CD4-positive, alpha-beta T cell (primary cell): ENCODE measurements around the gene NFKB1. TPM values are rescaled to one million over a fixed set of nuclear protein-coding genes. Genes with fewer than 3 reads are reported as not detected.

Source experiments
- ATAC-seq: fragments of 200-7000 bp; cut with Tn5 transposase; one replicate; pipeline ENCODE4 v1.10.0; 2022; ENCODE audit warnings: mild to moderate bottlenecking; ENCODE audit not compliant: poor library complexity
- CTCF ChIA-PET: fragments of 350-600 bp; sonication (Branson Sonifier 250); formaldehyde crosslinking; loops from one replicate; lab custom pipeline; 2021; ENCODE audit warnings: antibody characterized with exemption, inconsistent platforms; lab: Charles Lee
- POLR2A ChIA-PET: fragments of 350-600 bp; sonication (Branson Sonifier 250); formaldehyde crosslinking; loops from one replicate; lab custom pipeline; 2021; ENCODE audit warnings: antibody characterized with exemption, inconsistent platforms; lab: Charles Lee
- DNase-seq, 14 experiments: peaks; one replicate each; pipeline ENCODE4 v3.0.0-alpha.2; 2013 to 2020; ENCODE audit warnings: mixed read lengths in 2 of 14
- H3K27ac ChIP-seq, 2 donors: one replicate each; pipeline versions ENCODE4 v1.5.1 to v1.7.0; 2013; ENCODE audit warnings: low read length in 2 of 2, low read depth in 1 of 2, mild to moderate bottlenecking in 1 of 2
- H3K27me3 ChIP-seq, 2 experiments: 1 replicate in 1 of 2; 2 replicates in 1 of 2; pipeline versions ENCODE4 v1.6.1 to v1.7.0; 2013; ENCODE audit warnings: low read length in 2 of 2, control low read depth in 1 of 2, mild to moderate bottlenecking in 1 of 2, moderate library complexity in 1 of 2; ENCODE audit not compliant: insufficient read depth in 2 of 2, control insufficient read depth in 1 of 2
- H3K36me3 ChIP-seq: one replicate; pipeline ENCODE4 v1.6.1; 2013; ENCODE audit warnings: low read length, control low read depth; ENCODE audit not compliant: insufficient read depth
- H3K4me1 ChIP-seq: one replicate; pipeline ENCODE4 v1.6.1; 2013; ENCODE audit warnings: low read length, control low read depth; ENCODE audit not compliant: insufficient read depth
- H3K4me3 ChIP-seq: one replicate; pipeline ENCODE4 v1.5.1; 2013; ENCODE audit warnings: mild to moderate bottlenecking, low read length, moderate library complexity
- H3K9me3 ChIP-seq, 2 experiments: 1 replicate in 1 of 2; 2 replicates in 1 of 2; pipeline versions ENCODE4 v1.6.1 to v1.7.0; 2013; ENCODE audit warnings: low read length in 2 of 2, mild to moderate bottlenecking in 2 of 2, control low read depth in 1 of 2, moderate library complexity in 1 of 2; ENCODE audit not compliant: control insufficient read depth in 1 of 2, insufficient read depth in 1 of 2
- H3K27ac Mint-ChIP-seq: one replicate; pipeline ENCODE4 v1.8.0; 2020; ENCODE audit warnings: mixed read lengths
- H3K27me3 Mint-ChIP-seq: one replicate; pipeline ENCODE4 v1.8.0; 2021; ENCODE audit warnings: mixed read lengths
- H3K36me3 Mint-ChIP-seq: one replicate; pipeline ENCODE4 v1.8.0; 2021; ENCODE audit warnings: low read depth, mixed read lengths
- H3K4me1 Mint-ChIP-seq: one replicate; pipeline ENCODE4 v1.8.0; 2021; ENCODE audit warnings: low read depth, mixed read lengths
- H3K4me3 Mint-ChIP-seq: one replicate; pipeline ENCODE4 v1.8.0; 2020; ENCODE audit warnings: mild to moderate bottlenecking, mixed read lengths
- H3K9me3 Mint-ChIP-seq: one replicate; pipeline ENCODE4 v1.8.0; 2020; ENCODE audit warnings: mixed read lengths
- CTCF ChIP-seq: fragments of 200-600 bp; IDR thresholded peaks from one replicate; pipeline ENCODE4 v1.8.0; 2022; ENCODE audit warnings: antibody characterized with exemption, mild to moderate bottlenecking
- intact Hi-C, 2 experiments: fragments of 100-400 bp; cut with DNase I in 1 of 2; cut with micrococcal nuclease in 1 of 2; formaldehyde crosslinking; loops; one replicate each; pipeline versions ENCODE4 v1.15.1 to v1.9.0; 2023 to 2025; cut with DNase I, micrococcal nuclease
- total RNA-seq, 174 experiments: library from RNA in 2 of 174; stranded (reverse) in 2 of 174; gene quantifications; one replicate each; pipeline ENCODE4 v1.2.3 and lab custom pipeline; 2021 to 2026

Gene NFKB1
- total RNA-seq, 2 experiments from 2014 or later, result 134 TPM

GRCh38 chr4:102579794-102580462, 78.8 kb downstream of the NFKB1 start:
- Mint-ChIP-seq H3K36me3 (peaks cover 94% of the 10 kb centered on the region), H3K27ac (peak overlapping the region; percentile 55), H3K4me3 (no peak overlapping the region), H3K27me3 (no peaks in the 10 kb centered on the region), H3K4me1 (peaks cover 66% of the 10 kb centered on the region), H3K9me3 (no peaks in the 10 kb centered on the region)
- no peaks in the 10 kb centered on the region for H3K27me3 ChIP-seq
- peak overlapping the region in 1 of 2 donors; percentile 22 for H3K27ac ChIP-seq
- POLR2A ChIA-PET, result interaction anchor here (0.5 kb wide), 1 partner anchor 9 kb away, joined by 4 read pairs; no protein-coding TSS in a partner anchor
- intact Hi-C loops, result no loop called here
- CTCF ChIA-PET, result interaction anchor here (1.8 kb wide), 1 partner anchor 11 kb away, joined by 7 read pairs; no protein-coding TSS in a partner anchor
- H3K4me3 ChIP-seq, result no peak overlapping the region
- H3K36me3 ChIP-seq, result peaks cover 73% of the 10 kb centered on the region
- H3K9me3 ChIP-seq, result no peaks in the 10 kb centered on the region
- ATAC-seq (no peak), DNase-seq (no peak)
- TF ChIP-seq CTCF, result no peak
- peaks cover 11% of the 10 kb centered on the region for H3K4me1 ChIP-seq

GRCh38 chr4:102580463-102580842, 79.3 kb downstream of the NFKB1 start:
- CTCF ChIA-PET, result interaction anchor here (1.8 kb wide), 1 partner anchor 10 kb away, joined by 7 read pairs; no protein-coding TSS in a partner anchor
- Histone ChIP-seq H3K9me3 (no peaks in the 10 kb centered on the region), H3K27me3 (no peaks in the 10 kb centered on the region), H3K4me1 (peaks cover 10% of the 10 kb centered on the region), H3K27ac (peak overlapping the region in 1 of 2 donors; percentile 22), H3K36me3 (peaks cover 79% of the 10 kb centered on the region), H3K4me3 (no peak overlapping the region)
- Mint-ChIP-seq H3K27me3 (no peaks in the 10 kb centered on the region), H3K4me3 (no peak overlapping the region), H3K9me3 (no peaks in the 10 kb centered on the region), H3K4me1 (peaks cover 66% of the 10 kb centered on the region), H3K36me3 (peaks cover 94% of the 10 kb centered on the region), H3K27ac (peak overlapping the region; percentile 55)
- TF ChIP-seq CTCF, result no peak
- ATAC-seq (no peak), DNase-seq (no peak)
- POLR2A ChIA-PET, result interaction anchor here (0.5 kb wide), 1 partner anchor 9 kb away, joined by 4 read pairs; no protein-coding TSS in a partner anchor
- intact Hi-C loops, result no loop called here

GRCh38 chr4:102584091-102584490, 82.9 kb downstream of the NFKB1 start:
- ChIA-PET POLR2A (no interaction called here), CTCF (interaction anchor here (0.7 kb wide), 1 partner anchor 262 kb away, joined by 3 read pairs; no protein-coding TSS in a partner anchor)
- H3K9me3 Mint-ChIP-seq, result no peaks in the 10 kb centered on the region
- H3K4me3 Mint-ChIP-seq, result no peak overlapping the region
- TF ChIP-seq CTCF, result no peak
- intact Hi-C loops, result no loop called here
- peaks cover 73% of the 10 kb centered on the region for H3K4me1 Mint-ChIP-seq
- no peaks in the 10 kb centered on the region for H3K27me3 Mint-ChIP-seq
- no peaks in the 10 kb centered on the region for H3K9me3 ChIP-seq
- ATAC-seq (no peak), DNase-seq (no peak)
- peaks cover 59% of the 10 kb centered on the region for H3K36me3 ChIP-seq
- H3K27ac Mint-ChIP-seq, result peak overlapping the region; percentile 56
- peaks cover 26% of the 10 kb centered on the region for H3K4me1 ChIP-seq
- H3K27me3 ChIP-seq, result no peaks in the 10 kb centered on the region
- H3K36me3 Mint-ChIP-seq, result peaks cover 95% of the 10 kb centered on the region
- H3K27ac ChIP-seq, result no peak overlapping the region
- H3K4me3 ChIP-seq, result no peak overlapping the region
